Left ventricle myocardium inferior (tissue), 1 donor: ENCODE results near the gene NSL1. TPM values are rescaled to one million over a fixed set of nuclear protein-coding genes. Genes with fewer than 3 reads are reported as not detected.
"Not testable (repeated sequence)": the region's sequence is repeated elsewhere in the genome, so short reads cannot be mapped to it uniquely, and the experiment has no call there.

Experiments
- DNase-seq: peaks from one replicate; pipeline ENCODE4 v3.0.0-alpha.2; 2020
- H3K27ac ChIP-seq: fragments of 200-600 bp; replicated peaks from 2 replicates; pipeline ENCODE4 v1.8.0; 2021
- H3K27me3 ChIP-seq: fragments of 200-600 bp; 2 replicates; pipeline ENCODE4 v1.8.0; 2021; ENCODE audit warnings: low read depth
- H3K36me3 ChIP-seq: fragments of 200-600 bp; 2 replicates; pipeline ENCODE4 v1.8.0; 2021
- H3K4me1 ChIP-seq: fragments of 200-600 bp; 2 replicates; pipeline ENCODE4 v1.8.0; 2021
- H3K4me3 ChIP-seq: fragments of 200-600 bp; 2 replicates; pipeline ENCODE4 v1.8.0; 2021; ENCODE audit warnings: mild to moderate bottlenecking, moderate library complexity
- H3K9me3 ChIP-seq: fragments of 200-600 bp; replicated peaks from 2 replicates; pipeline ENCODE4 v1.8.0; 2021
- intact Hi-C: fragments of 100-400 bp; cut with micrococcal nuclease; formaldehyde crosslinking; loops from one replicate; pipeline ENCODE4 v1.11.0; 2022
- total RNA-seq: library from RNA; stranded (reverse); fragmentation: NEBNext Ultra II Directional; extraction: Animal tissue kit (Norgen Biotek cat#: 25700); gene quantifications from one replicate; pipeline ENCODE4 v1.2.1, GENCODE V29; 2021
- TF ChIP-seq, protein P1 (sequence below): fragments of 200-600 bp; IDR thresholded peaks from 2 replicates; pipeline ENCODE4 v1.8.0; 2021; ENCODE audit warnings: antibody characterized with exemption, mild to moderate bottlenecking, borderline replicate concordance
- donor health status: DM: no; HTN: yes; CAD: no; lungs with severe emphysema.

The NSL1 gene
- total RNA-seq, 1 donor from 2014 or later: 29.0 TPM

DNA sequence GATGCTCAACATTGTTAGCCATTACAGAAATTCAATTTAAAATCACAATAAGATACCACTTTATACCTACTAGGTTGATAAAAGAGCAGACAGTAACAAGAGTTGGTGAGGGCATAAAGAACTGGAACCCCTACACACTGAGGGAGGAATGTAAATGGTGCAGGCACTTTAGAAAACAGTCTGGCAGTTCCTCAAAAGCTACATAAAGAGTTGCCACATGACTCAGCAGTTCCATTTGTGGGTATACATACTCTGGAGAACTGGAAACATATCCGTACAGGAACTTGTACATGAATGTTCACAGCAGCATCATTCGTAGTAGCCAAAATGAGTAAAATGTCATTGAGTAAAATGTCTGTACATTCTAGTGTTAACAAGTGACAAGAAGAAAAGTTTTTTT, 17.0 kb downstream of the NSL1 start:
- Histone ChIP-seq H3K9me3 (peaks cover 17% of the 10 kb centered on the region), H3K36me3 (peaks cover 25% of the 10 kb centered on the region), H3K4me3 (no peak overlapping the region), H3K27ac (no peak overlapping the region), H3K27me3 (no peaks in the 10 kb centered on the region), H3K4me1 (no peaks in the 10 kb centered on the region)
- TF ChIP-seq, protein P1, sequence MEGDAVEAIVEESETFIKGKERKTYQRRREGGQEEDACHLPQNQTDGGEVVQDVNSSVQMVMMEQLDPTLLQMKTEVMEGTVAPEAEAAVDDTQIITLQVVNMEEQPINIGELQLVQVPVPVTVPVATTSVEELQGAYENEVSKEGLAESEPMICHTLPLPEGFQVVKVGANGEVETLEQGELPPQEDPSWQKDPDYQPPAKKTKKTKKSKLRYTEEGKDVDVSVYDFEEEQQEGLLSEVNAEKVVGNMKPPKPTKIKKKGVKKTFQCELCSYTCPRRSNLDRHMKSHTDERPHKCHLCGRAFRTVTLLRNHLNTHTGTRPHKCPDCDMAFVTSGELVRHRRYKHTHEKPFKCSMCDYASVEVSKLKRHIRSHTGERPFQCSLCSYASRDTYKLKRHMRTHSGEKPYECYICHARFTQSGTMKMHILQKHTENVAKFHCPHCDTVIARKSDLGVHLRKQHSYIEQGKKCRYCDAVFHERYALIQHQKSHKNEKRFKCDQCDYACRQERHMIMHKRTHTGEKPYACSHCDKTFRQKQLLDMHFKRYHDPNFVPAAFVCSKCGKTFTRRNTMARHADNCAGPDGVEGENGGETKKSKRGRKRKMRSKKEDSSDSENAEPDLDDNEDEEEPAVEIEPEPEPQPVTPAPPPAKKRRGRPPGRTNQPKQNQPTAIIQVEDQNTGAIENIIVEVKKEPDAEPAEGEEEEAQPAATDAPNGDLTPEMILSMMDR: no peak
- DNase-seq: no peak
- intact Hi-C loops: no loop called here

DNA sequence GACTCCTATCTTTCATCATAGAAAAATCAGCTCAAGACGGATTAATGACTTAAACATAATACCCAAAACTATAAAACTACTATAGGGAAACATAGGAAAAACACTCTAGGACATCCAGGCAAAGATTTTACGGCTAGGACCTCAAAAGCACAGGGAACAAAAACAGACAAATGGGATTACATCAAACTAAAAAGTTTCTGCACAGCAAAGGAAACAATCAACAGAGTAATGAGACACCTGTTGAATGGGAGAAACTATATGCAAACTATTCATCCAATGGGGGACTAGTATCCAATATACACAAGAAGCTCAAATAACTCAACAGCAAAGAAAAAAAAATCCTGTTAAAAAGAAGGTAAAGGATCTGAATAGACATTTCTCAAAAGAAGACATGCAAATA, 18.6 kb downstream of the NSL1 start:
- TF ChIP-seq, protein P1: no peak
- DNase-seq: no peak
- peaks cover 33% of the 10 kb centered on the region for H3K9me3 ChIP-seq
- intact Hi-C loops: no loop called here
- no peaks in the 10 kb centered on the region for H3K27me3 ChIP-seq
- no peak overlapping the region for H3K27ac ChIP-seq
- no peak overlapping the region for H3K4me3 ChIP-seq
- peaks cover 37% of the 10 kb centered on the region for H3K36me3 ChIP-seq
- no peaks in the 10 kb centered on the region for H3K4me1 ChIP-seq

DNA sequence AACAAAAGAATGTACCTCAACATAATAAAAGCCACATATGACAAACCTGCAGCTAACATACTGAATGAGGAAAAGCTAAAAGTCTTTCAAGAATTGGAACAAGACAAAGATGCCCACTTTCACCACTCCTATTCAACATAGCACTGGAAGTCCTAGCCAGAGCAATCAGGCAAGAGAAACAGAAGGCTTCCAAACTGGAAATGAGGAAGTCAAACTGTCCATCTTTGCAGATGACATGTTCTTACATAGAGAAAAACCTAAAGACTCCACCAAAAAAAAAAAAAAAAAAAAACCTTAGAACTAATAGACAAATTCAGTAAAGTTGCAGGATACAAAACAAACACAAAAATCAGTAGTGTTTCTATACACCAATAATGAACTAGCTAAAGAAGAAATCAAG, 20.2 kb downstream of the NSL1 start:
- H3K4me3 ChIP-seq: no peak overlapping the region
- H3K4me1 ChIP-seq: no peaks in the 10 kb centered on the region
- H3K27me3 ChIP-seq: no peaks in the 10 kb centered on the region
- intact Hi-C loops: no loop called here
- no peak overlapping the region for H3K27ac ChIP-seq
- H3K36me3 ChIP-seq: peaks cover 45% of the 10 kb centered on the region
- peaks cover 48% of the 10 kb centered on the region for H3K9me3 ChIP-seq
- TF ChIP-seq, protein P1: no peak
- no peak for DNase-seq

DNA sequence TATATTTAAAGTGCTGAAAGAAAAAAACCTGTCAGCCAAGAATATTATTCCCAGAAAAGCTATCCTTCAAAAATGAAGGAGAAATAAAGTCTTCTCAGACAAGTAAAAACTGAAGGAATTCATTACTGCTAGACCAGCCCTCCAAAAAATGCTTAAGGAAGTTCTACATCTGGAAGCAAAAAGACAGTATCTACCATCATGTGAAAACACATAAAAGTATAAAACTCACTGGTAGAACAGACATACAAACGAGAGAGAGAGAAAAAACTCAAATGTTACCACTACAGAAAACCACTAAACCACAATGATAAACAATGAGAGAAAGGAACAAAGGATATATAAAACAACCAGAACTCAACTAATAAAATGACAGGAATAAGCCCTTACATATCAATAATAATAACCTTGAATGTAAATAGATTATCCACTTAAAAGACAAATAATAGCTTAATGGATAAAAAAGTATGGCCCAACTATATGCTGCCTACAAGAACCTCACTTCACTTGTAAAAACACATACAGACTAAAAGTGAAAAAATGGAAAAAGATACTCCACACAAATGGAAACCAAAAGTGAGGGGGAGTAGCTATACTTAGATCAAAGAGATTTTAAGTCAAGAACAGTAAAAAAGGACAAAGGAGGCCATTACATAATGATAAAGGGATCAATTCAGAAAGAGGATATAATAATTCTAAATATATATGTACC, 22.0 kb downstream of the NSL1 start:
- intact Hi-C loops: no loop called here
- no peak for DNase-seq
- Histone ChIP-seq H3K27ac (no peak overlapping the region), H3K4me3 (no peak overlapping the region), H3K36me3 (peaks cover 53% of the 10 kb centered on the region), H3K9me3 (peaks cover 56% of the 10 kb centered on the region), H3K27me3 (no peaks in the 10 kb centered on the region), H3K4me1 (no peaks in the 10 kb centered on the region)
- TF ChIP-seq, protein P1: no peak

DNA sequence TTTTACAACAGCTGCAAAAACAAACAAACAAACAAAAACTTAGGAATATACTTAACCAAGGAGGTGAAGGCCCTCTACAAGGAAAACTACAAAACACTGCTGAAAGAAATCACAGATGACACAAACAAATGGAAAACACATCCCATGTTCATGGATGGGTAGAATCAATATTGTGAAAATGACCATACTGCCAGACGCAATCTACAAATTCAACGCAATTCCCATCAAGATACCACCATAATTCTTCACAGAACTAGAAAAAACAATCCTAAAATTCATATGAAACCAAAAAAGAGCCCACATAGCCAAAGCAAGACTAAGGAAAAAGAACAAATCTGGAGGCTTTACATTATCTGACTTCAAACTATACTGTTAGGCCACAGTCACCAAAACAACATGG, 24.8 kb downstream of the NSL1 start:
- DNase-seq, H3K27ac ChIP-seq, H3K4me3 ChIP-seq, intact Hi-C loops, H3K4me1 ChIP-seq, H3K27me3 ChIP-seq: not testable (repeated sequence)
- Histone ChIP-seq H3K9me3 (peaks cover 56% of the 10 kb centered on the region), H3K36me3 (peaks cover 57% of the 10 kb centered on the region)

DNA sequence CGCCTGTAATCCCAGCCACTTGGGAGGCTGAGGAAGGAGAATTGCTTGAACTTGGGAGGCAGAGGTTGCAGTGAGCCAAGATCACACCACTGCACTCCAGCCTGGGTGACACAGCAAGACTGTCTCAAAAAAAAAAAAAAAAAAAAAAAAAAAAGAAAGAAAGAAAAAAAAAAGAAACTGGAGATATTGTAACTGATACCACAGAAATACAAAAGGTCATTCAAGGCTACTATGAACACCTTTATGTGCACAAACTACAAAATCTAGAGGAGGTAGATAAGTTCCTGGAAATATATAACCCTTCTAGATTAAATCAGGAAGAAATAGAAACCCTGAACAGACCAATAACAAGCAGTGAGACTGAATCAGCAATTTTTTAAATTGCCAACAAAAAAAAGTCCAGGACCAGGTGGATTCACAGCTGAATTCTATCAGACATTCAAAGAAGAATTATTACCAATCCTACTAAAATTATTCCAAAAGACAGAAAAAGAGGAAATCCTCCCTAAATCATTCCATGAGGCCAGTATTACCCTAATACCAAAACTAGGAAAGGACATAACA, 26.8 kb downstream of the NSL1 start:
- H3K4me1 ChIP-seq, H3K27me3 ChIP-seq, intact Hi-C loops, H3K27ac ChIP-seq, DNase-seq, H3K4me3 ChIP-seq: not testable (repeated sequence)
- Histone ChIP-seq H3K9me3 (peaks cover 41% of the 10 kb centered on the region), H3K36me3 (peaks cover 42% of the 10 kb centered on the region)
